Progenitor cell of endocrine pancreas (in vitro differentiated cells): Measurements from ENCODE around the gene GRB10. TPM values are rescaled to one million over a fixed set of nuclear protein-coding genes. Genes with fewer than 3 reads are reported as not detected.

Source experiments
- DNase-seq: peaks from one replicate; pipeline ENCODE4 v3.0.0; 2021; ENCODE audit warnings: low spot score; ENCODE audit not compliant: unreplicated experiment
- H3K27ac Mint-ChIP-seq: 2 replicates; pipeline ENCODE4 v1.8.0; 2021; ENCODE audit warnings: mild to moderate bottlenecking, moderate library complexity, mixed read lengths
- H3K27me3 Mint-ChIP-seq: 2 replicates; pipeline ENCODE4 v1.8.0; 2021; ENCODE audit warnings: mixed read lengths
- H3K36me3 Mint-ChIP-seq: 2 replicates; pipeline ENCODE4 v1.8.0; 2022; ENCODE audit warnings: mixed read lengths; ENCODE audit not compliant: insufficient read depth
- H3K4me1 Mint-ChIP-seq: 2 replicates; pipeline ENCODE4 v1.8.0; 2021; ENCODE audit warnings: low read depth, mixed read lengths
- H3K4me3 Mint-ChIP-seq: 2 replicates; pipeline ENCODE4 v1.8.0; 2021; ENCODE audit warnings: low read depth, mild to moderate bottlenecking, moderate library complexity, mixed read lengths
- H3K9me3 Mint-ChIP-seq: 2 replicates; pipeline ENCODE4 v1.8.0; 2021; ENCODE audit warnings: low read depth, mixed read lengths
- CTCF ChIP-seq: fragments of 200-600 bp; sonication (generic); IDR thresholded peaks from one replicate; pipeline ENCODE4 v1.5.0; 2021; ENCODE audit warnings: antibody characterized with exemption, mild to moderate bottlenecking; ENCODE audit not compliant: unreplicated experiment
- total RNA-seq: library from RNA; stranded (reverse); gene quantifications from 2 replicates; pipeline ENCODE4 v1.2.1, GENCODE V29; 2021

GRB10 gene
- total RNA-seq, 1 donor from 2014 or later = 58.4 TPM

GRCh38 chr7:50723173-50723572, 59.5 kb downstream of the GRB10 start:
- H3K4me3 Mint-ChIP-seq = no peak overlapping the region
- H3K9me3 Mint-ChIP-seq = no peaks in the 10 kb centered on the region
- no peak overlapping the region for H3K27ac Mint-ChIP-seq
- H3K4me1 Mint-ChIP-seq = peaks cover 27% of the 10 kb centered on the region
- H3K27me3 Mint-ChIP-seq = peaks cover 57% of the 10 kb centered on the region
- TF ChIP-seq CTCF = no peak
- no peak for DNase-seq
- peaks cover 14% of the 10 kb centered on the region for H3K36me3 Mint-ChIP-seq

- TF ChIP-seq CTCF = no peak
- Mint-ChIP-seq H3K4me1 (peaks cover 28% of the 10 kb centered on the region), H3K36me3 (peaks cover 15% of the 10 kb centered on the region), H3K9me3 (no peaks in the 10 kb centered on the region), H3K4me3 (no peak overlapping the region), H3K27me3 (peaks cover 71% of the 10 kb centered on the region), H3K27ac (no peak overlapping the region)
- DNase-seq = no peak
Measured at GRCh38 chr7:50721661-50722259, 60.9 kb downstream of the GRB10 start.

- no peak overlapping the region for H3K4me3 Mint-ChIP-seq
- DNase-seq = no peak
- peaks cover 15% of the 10 kb centered on the region for H3K36me3 Mint-ChIP-seq
- TF ChIP-seq CTCF = no peak
- peaks cover 77% of the 10 kb centered on the region for H3K27me3 Mint-ChIP-seq
- peaks cover 28% of the 10 kb centered on the region for H3K4me1 Mint-ChIP-seq
- no peaks in the 10 kb centered on the region for H3K9me3 Mint-ChIP-seq
- H3K27ac Mint-ChIP-seq = no peak overlapping the region
Measured at GRCh38 chr7:50721160-50721559, 61.5 kb downstream of the GRB10 start.

- Mint-ChIP-seq H3K27me3 (peaks cover 79% of the 10 kb centered on the region), H3K9me3 (no peaks in the 10 kb centered on the region), H3K27ac (peak overlapping the region; percentile 63), H3K4me3 (no peak overlapping the region), H3K4me1 (peaks cover 32% of the 10 kb centered on the region), H3K36me3 (peaks cover 11% of the 10 kb centered on the region)
- TF ChIP-seq CTCF = no peak
- no peak for DNase-seq
Measured at GRCh38 chr7:50720295-50720694, 62.4 kb downstream of the GRB10 start.

GRCh38 chr7:50718876-50719275, 63.8 kb downstream of the GRB10 start:
- Mint-ChIP-seq H3K4me3 (peak overlapping the region; percentile 39), H3K27ac (peak overlapping the region; percentile 65), H3K9me3 (no peaks in the 10 kb centered on the region), H3K36me3 (peaks cover 4% of the 10 kb centered on the region), H3K4me1 (peaks cover 32% of the 10 kb centered on the region), H3K27me3 (peaks cover 72% of the 10 kb centered on the region)
- no peak for TF ChIP-seq CTCF
- no peak for DNase-seq
